Rectal smooth muscle tissue (tissue), 1 donor: ENCODE data around the gene TEX22.

ENCODE experiments used
- H3K27ac ChIP-seq: one replicate; pipeline ENCODE4 v1.7.0; 2013; ENCODE audit warnings: low read depth, low read length, inconsistent platforms
- H3K27me3 ChIP-seq: one replicate; pipeline ENCODE4 v1.7.0; 2013; ENCODE audit warnings: low read length; ENCODE audit not compliant: control insufficient read depth, insufficient read depth
- H3K36me3 ChIP-seq: one replicate; pipeline ENCODE4 v1.7.0; 2013; ENCODE audit warnings: low read length; ENCODE audit not compliant: control insufficient read depth, insufficient read depth
- H3K4me1 ChIP-seq: one replicate; pipeline ENCODE4 v1.7.0; 2013; ENCODE audit warnings: low read length; ENCODE audit not compliant: control insufficient read depth, insufficient read depth
- H3K4me3 ChIP-seq: one replicate; pipeline ENCODE4 v1.7.0; 2013; ENCODE audit warnings: low read length
- H3K9ac ChIP-seq: one replicate; pipeline ENCODE4 v1.7.0; 2013; ENCODE audit warnings: low read length

The TEX22 gene

DNA sequence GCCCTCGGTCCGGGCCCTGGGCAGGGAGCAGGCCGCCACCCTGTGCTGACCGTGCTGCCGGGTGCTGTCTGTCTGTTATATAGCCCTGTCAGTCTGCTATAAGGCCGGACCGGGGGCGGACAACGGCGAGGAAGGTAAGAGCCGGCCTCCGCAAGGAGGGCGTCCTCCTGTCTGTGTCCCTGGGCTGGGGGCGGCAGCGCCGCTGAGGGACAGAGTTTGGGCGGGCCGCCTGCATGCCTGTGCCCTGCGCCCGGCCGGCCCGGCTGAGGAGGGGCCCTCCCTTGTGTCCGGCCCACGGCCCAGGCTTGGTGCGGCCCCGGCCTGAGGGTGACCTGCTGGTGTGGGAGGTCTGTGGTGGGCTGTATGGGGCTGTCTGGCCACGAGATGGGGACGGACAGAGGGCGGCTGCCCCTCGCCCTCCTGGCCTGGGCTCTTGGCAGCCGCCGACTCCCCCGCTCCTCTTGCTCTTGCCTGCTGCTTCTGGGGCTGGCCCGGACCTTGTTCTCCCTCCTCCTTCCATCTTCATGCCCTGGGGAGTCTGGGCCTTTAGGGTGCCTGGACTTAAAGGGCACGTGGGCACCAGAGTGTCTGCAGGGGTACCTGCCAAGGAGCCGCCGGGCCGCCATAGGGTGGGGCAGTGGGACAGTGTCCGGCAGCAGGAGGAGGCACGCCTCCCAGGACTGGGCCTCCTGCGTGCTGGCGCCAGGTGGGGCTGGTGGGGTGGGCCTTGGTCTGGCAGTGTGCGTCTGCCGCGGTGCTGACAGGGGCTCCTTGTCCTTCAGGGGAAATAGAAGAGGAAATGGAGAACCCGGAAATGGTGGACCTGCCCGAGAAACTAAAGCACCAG lies 51.2 kb downstream of the TEX22 start:
- Histone ChIP-seq H3K4me1 (no peaks in the 10 kb centered on the region), H3K9ac (no peak overlapping the region), H3K4me3 (no peak overlapping the region), H3K36me3 (peaks cover 17% of the 10 kb centered on the region), H3K27me3 (no peaks in the 10 kb centered on the region), H3K27ac (no peak overlapping the region)

DNA sequence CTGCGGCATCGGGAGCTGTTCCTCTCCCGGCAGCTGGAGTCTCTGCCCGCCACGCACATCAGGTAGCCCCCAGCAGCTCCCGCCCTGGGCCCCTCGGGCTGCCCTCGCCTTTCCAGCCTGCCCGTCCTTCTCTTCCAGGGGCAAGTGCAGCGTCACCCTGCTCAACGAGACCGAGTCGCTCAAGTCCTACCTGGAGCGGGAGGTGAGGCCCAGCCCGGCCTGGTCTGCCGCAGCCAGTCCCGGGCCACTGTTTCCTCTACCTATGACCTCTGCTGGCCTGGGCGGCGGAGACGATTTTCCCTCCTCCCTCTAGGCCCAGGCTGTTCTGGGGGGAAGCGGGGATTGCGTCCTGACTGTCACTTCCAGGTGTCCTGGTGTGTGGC lies 51.8 kb downstream of the TEX22 start:
- H3K27me3 ChIP-seq: no peaks in the 10 kb centered on the region
- H3K9ac ChIP-seq: no peak overlapping the region
- no peak overlapping the region for H3K27ac ChIP-seq
- H3K4me1 ChIP-seq: no peaks in the 10 kb centered on the region
- H3K4me3 ChIP-seq: no peak overlapping the region
- peaks cover 17% of the 10 kb centered on the region for H3K36me3 ChIP-seq

DNA sequence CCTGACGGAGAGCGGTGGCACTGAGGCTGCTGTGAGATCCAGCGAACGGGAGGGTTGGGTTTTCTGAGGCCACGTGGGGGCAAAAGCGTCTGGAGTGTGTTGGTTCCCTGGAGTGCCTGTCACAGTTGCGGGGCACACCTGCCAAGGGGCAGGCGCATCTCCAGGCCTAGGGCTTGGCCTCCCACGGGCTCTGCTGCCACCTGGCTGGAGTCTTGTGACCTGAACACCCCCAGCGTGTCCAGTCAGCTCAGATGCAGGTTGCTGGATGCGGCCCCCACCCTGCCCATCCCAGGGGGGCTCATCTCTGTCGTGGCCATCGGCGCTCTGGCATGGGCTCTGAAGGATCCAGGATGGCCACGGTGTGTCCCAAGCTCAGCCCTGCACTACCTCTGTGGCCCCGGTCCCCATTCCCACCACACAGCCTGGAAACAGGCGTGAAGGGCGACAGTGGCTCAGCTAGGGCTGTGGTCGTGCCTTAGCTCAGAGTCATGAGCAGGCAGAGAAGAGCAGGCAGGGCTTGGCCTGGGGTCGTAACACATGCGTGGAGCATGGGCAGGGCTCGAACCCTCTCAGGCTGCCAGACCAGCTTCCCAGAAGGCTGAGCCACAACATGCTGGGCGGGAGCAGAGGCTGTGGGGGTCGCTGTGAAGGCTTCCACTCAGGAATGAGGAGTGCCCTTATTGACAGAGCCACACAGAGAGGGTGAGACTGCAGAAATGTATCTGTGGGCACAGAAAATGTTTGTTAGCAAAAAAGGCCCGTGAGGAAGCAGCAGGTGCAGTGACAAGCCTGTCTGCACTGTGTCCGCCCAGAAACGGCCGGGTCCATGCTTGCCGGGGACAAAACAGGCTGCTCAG lies 52.8 kb downstream of the TEX22 start:
- Histone ChIP-seq H3K4me1 (no peaks in the 10 kb centered on the region), H3K4me3 (no peak overlapping the region), H3K27ac (no peak overlapping the region), H3K9ac (no peak overlapping the region), H3K27me3 (no peaks in the 10 kb centered on the region), H3K36me3 (peaks cover 15% of the 10 kb centered on the region)

DNA sequence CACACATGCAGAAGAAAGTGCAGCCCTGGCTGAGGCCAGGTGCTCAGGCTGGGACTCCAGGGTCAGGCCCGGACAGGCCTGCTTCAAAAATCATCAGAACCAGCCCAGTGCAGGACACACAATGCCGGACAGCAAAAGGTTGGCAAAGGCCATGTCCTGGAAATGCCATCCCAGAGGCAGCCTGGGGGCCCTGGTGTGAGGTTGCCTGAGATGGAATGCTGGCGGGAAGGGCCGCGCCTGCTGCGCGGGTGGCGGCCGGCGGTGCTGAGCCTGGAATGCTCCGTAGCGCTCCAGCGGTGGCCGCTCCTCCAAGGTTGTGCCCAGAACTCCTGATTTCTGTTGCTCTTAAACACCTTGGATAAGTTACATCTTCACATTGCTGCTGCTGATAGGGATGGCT lies 54.6 kb downstream of the TEX22 start:
- Histone ChIP-seq H3K4me1 (no peaks in the 10 kb centered on the region), H3K27me3 (no peaks in the 10 kb centered on the region), H3K36me3 (peaks cover 17% of the 10 kb centered on the region), H3K4me3 (no peak overlapping the region), H3K9ac (no peak overlapping the region), H3K27ac (no peak overlapping the region)

DNA sequence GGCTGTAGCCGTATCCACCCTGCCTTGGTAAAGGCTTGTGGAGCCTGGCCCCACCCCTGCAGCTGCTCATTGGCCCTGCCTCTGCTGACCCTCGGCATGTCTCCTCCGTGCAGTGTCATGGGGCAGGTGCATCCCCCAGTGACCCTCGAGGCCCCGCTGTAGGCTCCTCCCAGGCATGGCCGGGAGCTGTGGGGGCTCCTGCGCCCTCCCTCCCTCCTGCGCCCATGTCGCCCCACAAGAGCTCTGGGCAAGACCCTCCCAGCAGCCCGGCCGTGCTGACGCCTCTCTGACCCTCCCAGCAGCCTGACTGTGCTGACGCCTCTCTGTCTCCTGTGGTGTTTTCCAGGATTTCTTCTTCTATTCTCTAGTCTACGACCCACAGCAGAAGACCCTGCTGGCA lies 55.5 kb downstream of the TEX22 start:
- Histone ChIP-seq H3K27ac (no peak overlapping the region), H3K4me3 (no peak overlapping the region), H3K36me3 (peaks cover 17% of the 10 kb centered on the region), H3K4me1 (no peaks in the 10 kb centered on the region), H3K9ac (no peak overlapping the region), H3K27me3 (no peaks in the 10 kb centered on the region)

DNA sequence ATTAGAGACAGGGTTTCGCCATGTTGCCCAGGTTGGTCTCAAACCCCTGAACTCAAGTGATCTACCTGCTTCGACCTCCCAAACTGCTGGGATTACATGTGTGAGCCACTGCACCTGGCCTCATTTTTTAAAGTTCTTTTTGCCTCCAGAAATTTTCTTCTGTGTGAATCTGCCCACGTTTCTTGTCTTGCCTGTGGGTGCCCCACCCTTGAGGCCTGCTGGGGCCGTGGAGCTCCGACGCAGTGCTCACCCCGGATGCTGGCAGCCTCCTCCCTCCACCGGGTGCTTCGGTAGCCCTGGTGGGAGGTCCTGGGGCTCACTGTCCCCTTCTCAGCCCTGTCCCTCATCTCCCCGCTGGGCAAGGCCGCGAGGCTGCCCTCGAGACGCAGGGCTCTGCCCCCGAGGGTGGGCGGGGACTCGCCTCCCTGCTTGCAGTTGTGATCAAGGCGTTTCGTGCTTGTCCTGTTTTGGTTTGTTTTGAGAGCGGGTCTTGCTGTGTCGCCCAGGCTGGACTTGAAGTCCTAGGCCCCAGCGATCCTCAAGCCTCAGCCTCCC lies 56.8 kb downstream of the TEX22 start:
- no peak overlapping the region for H3K4me3 ChIP-seq
- H3K27ac ChIP-seq: no peak overlapping the region
- no peaks in the 10 kb centered on the region for H3K27me3 ChIP-seq
- H3K9ac ChIP-seq: no peak overlapping the region
- H3K4me1 ChIP-seq: no peaks in the 10 kb centered on the region
- peaks cover 17% of the 10 kb centered on the region for H3K36me3 ChIP-seq

DNA sequence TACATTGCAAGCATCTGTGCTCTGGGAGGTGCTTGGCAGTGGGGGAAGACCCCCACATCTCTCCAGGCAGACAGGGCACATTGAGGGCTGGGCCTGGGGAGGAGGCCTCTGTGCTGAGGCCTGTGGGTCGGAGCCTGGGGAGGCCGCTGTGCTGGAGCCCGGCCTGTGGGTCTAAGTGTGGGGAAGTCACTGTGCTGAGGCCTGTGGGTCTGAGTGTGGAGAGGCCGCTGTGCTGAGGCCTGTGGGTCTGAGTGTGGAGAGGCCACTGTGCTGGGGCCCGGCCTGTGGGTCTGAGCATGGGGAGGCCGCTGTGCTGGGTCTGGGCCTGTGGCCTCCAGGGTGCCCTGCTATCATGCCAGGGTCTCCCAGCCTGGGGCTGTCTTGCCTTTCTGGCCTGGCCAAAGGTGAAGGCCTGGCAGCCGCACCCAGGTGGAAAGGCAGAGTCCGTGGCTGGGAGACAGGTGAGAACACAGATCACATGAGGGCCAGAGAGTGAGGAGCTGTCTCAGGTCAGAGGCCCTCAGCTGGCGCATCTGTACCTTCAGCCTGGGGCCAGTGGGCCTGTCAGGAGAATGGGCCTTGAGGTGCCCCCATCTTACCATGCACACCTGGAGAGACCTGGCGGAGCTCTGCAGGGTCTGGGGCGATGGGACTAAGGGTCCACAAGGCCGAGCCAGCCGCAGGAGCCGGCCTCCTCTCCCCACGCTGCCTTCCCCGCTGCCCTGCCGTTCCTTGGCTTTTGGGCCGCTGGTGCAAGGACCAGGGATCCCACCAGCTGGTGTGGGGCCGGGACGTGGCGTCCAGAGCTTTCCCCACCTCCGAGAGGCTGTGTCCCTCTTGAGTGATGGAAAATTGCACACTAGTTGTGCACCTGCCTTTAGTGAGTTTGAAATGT lies 57.7 kb downstream of the TEX22 start:
- peaks cover 12% of the 10 kb centered on the region for H3K36me3 ChIP-seq
- no peak overlapping the region for H3K4me3 ChIP-seq
- no peak overlapping the region for H3K27ac ChIP-seq
- H3K9ac ChIP-seq: no peak overlapping the region
- H3K27me3 ChIP-seq: no peaks in the 10 kb centered on the region
- H3K4me1 ChIP-seq: no peaks in the 10 kb centered on the region

DNA sequence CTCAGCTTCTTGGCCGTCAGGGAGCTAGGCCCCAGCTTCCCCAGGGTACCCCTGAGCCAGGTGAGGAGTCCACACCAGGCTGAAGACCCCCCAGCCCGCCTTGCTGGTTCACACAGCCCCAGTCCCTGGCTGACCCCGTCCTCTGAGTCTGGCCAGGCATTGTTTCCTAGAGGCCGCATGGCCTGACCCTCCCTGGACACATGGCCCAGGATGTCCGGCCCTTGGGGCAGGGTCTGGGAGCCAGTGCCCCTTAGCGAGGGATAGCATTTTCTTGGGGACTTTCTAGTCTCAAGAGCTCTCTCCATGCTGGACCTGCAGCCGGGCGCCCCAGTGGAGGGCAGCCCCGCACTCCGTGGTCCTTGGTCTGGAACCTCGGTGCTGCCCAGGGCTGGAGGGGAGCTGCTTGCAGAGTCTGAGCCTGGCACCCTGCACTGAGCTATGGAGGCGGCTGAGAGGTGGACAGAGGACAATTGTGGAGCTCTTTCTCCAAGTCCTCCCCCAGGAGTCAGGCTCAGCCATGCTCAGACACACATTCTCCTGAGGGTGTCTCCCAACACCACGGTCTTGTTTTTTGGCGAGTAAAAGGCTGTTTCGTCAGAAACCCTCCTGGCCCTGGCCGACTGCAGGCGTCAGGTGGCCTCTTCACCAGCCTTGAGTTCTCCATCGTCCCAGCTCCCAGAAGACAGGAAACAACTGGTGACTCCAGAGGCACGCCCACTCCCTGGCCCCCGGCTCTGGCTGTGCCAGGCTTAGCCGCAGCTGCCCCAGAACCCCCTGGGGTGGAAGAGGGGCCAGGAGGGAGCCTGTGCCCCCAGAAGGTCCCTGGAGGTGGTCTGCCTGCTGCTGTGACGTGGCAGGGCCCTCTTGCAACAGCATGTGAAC lies 58.6 kb downstream of the TEX22 start:
- no peak overlapping the region for H3K9ac ChIP-seq
- H3K27ac ChIP-seq: no peak overlapping the region
- H3K4me1 ChIP-seq: no peaks in the 10 kb centered on the region
- H3K4me3 ChIP-seq: no peak overlapping the region
- no peaks in the 10 kb centered on the region for H3K27me3 ChIP-seq
- peaks cover 12% of the 10 kb centered on the region for H3K36me3 ChIP-seq

DNA sequence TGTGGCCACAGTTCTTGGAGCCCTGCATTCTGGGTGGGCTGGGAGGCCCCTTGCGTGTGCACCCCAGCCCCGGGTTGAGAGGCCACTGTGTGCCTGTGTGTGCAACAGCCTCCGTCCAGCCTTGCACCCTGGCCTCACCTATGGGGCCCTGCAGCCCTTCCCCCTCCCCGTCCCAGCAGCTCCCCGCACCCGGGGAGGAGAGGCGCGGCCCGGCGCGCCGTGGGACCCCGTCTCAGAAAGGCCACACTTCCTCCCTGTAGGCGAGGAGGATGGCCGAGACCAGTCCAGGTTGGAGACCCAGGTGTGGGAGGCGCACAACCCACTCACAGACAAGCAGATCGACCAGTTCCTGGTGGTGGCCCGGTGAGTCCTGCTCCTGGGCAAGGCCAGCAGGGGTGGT lies 59.7 kb downstream of the TEX22 start:
- Histone ChIP-seq H3K4me1 (no peaks in the 10 kb centered on the region), H3K27ac (no peak overlapping the region), H3K36me3 (peaks cover 9% of the 10 kb centered on the region)

DNA sequence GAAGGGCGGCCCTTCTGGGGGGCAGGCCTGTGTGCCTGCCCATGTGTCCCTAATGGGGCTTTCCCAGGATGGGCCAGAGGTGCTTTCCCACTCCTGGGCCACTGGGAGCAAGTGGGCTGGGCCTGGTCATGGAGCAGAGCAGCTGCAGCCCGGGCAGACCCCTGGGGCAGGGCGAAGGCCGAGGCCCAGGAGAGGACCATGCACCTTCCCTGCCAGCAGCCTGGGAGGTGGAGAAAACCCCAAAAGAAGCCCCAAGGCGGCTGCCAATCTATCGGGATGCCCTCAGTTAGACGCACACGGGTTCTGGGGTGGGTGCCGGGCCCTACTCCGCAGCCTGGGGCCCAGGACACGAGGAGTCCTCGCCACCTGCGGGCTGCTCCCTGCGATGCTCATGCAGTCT lies 60.2 kb downstream of the TEX22 start:
- Histone ChIP-seq H3K4me1 (no peaks in the 10 kb centered on the region), H3K36me3 (peaks cover 14% of the 10 kb centered on the region), H3K27ac (no peak overlapping the region), H3K27me3 (no peaks in the 10 kb centered on the region), H3K4me3 (no peak overlapping the region), H3K9ac (no peak overlapping the region)

More for the DNA sequence above, 59.7 kb downstream of the TEX22 start:
- Histone ChIP-seq H3K9ac (no peak overlapping the region), H3K27me3 (no peaks in the 10 kb centered on the region), H3K4me3 (no peak overlapping the region)

DNA sequence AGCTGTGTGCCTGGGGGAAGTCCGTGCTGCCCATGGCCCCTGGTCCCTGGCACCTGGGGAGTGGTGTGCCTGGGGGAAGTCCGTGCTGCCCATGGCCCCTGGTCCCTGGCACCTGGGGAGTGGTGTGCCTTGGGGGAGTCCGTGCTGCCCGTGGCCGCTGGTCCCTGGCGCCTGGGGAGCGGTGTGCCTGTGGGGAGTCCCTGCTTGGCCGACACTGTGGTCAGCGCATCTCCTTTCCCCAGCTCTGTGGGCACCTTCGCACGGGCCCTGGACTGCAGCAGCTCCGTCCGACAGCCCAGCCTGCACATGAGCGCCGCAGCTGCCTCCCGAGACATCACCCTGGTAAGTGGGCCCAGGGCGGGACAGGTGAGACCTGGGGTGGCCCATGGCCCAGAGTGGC lies 61.8 kb downstream of the TEX22 start:
- no peak overlapping the region for H3K27ac ChIP-seq
- H3K9ac ChIP-seq: no peak overlapping the region
- H3K27me3 ChIP-seq: no peaks in the 10 kb centered on the region
- H3K4me1 ChIP-seq: no peaks in the 10 kb centered on the region
- H3K36me3 ChIP-seq: peaks cover 14% of the 10 kb centered on the region
- no peak overlapping the region for H3K4me3 ChIP-seq
